Measurements from ENCODE around the gene GNAI3. TPM values are rescaled to one million over a fixed set of nuclear protein-coding genes. Genes with fewer than 3 reads are reported as not detected.
"Not testable (repeated sequence)": the region's sequence is repeated elsewhere in the genome, so short reads cannot be mapped to it uniquely, and the experiment has no call there.

Gene GNAI3
- total RNA-seq, 1 donor from 2014 or later = 4.9 TPM

- TF ChIP-seq POLR2A (IDR thresholded peaks at IDR 0.05) (no peak), CTCF (IDR thresholded peaks at IDR 0.05) (no peak), POLR2AphosphoS5 (IDR thresholded peaks at IDR 0.05; ENCODE audit: insufficient read depth in 1 of 2, low read depth in 1 of 2) (no peak)
- intact Hi-C loops (cut with DNase I) = no loop called here
- Histone ChIP-seq H3K27me3 (no peaks in the 10 kb centered on the region), H3K36me3 (peaks cover 0 to 4% of the 10 kb centered on the region in 2 donors), H3K27ac (no peak overlapping the region), H3K9me3 (no peaks in the 10 kb centered on the region), H3K4me1 (peaks cover 20% of the 10 kb centered on the region), H3K4me3 (no peak overlapping the region)
- peak in 1 of 2 donors; percentile 77 for DNase-seq (ENCODE audit: extremely low spot score in 2 of 2)
Measured at GRCh38 chr1:109659145-109659544, 110.7 kb downstream of the GNAI3 start.

GRCh38 chr1:109659997-109660690 is 111.7 kb downstream of the GNAI3 start:
- H3K27me3 ChIP-seq = no peaks in the 10 kb centered on the region
- no peaks in the 10 kb centered on the region for H3K9me3 ChIP-seq
- intact Hi-C loops (cut with DNase I) = no loop called here
- TF ChIP-seq POLR2AphosphoS5 (IDR thresholded peaks at IDR 0.05; ENCODE audit: insufficient read depth in 1 of 2, low read depth in 1 of 2) (no peak), POLR2A (IDR thresholded peaks at IDR 0.05) (no peak), CTCF (IDR thresholded peaks at IDR 0.05) (no peak)
- peaks cover 14% of the 10 kb centered on the region for H3K4me1 ChIP-seq
- no peak overlapping the region for H3K27ac ChIP-seq
- H3K36me3 ChIP-seq = peaks cover 0 to 4% of the 10 kb centered on the region in 2 donors
- no peak for DNase-seq (ENCODE audit: extremely low spot score in 2 of 2)
- H3K4me3 ChIP-seq = no peak overlapping the region

GRCh38 chr1:109660691-109661026 is 112.2 kb downstream of the GNAI3 start:
- H3K36me3 ChIP-seq; H3K9me3 ChIP-seq; DNase-seq (ENCODE audit: extremely low spot score in 2 of 2); intact Hi-C loops (cut with DNase I); H3K27me3 ChIP-seq; H3K4me3 ChIP-seq; H3K27ac ChIP-seq; H3K4me1 ChIP-seq: not testable (repeated sequence)

GRCh38 chr1:109661391-109661790 is 113.0 kb downstream of the GNAI3 start:
- Histone ChIP-seq H3K36me3 (peaks cover 0 to 4% of the 10 kb centered on the region in 2 donors), H3K9me3 (no peaks in the 10 kb centered on the region), H3K27ac (no peak overlapping the region), H3K4me3 (no peak overlapping the region), H3K4me1 (peaks cover 5% of the 10 kb centered on the region), H3K27me3 (no peaks in the 10 kb centered on the region)
- TF ChIP-seq CTCF (IDR thresholded peaks at IDR 0.05) (no peak), POLR2A (IDR thresholded peaks at IDR 0.05) (no peak), POLR2AphosphoS5 (IDR thresholded peaks at IDR 0.05; ENCODE audit: insufficient read depth in 1 of 2, low read depth in 1 of 2) (no peak)
- DNase-seq (ENCODE audit: extremely low spot score in 2 of 2) = no peak
- intact Hi-C loops (cut with DNase I) = no loop called here

GRCh38 chr1:109664671-109665070 is 116.3 kb downstream of the GNAI3 start:
- Histone ChIP-seq H3K36me3 (peaks cover 0 to under 1% of the 10 kb centered on the region in 2 donors), H3K4me3 (no peak overlapping the region), H3K27me3 (no peaks in the 10 kb centered on the region), H3K9me3 (no peaks in the 10 kb centered on the region), H3K27ac (no peak overlapping the region), H3K4me1 (peaks cover 5% of the 10 kb centered on the region)
- no peak for DNase-seq (ENCODE audit: extremely low spot score in 2 of 2)
- no peak for TF ChIP-seq POLR2A (IDR thresholded peaks at IDR 0.05)
- no peak for TF ChIP-seq CTCF (IDR thresholded peaks at IDR 0.05)
- no peak for TF ChIP-seq POLR2AphosphoS5 (IDR thresholded peaks at IDR 0.05; ENCODE audit: insufficient read depth in 1 of 2, low read depth in 1 of 2)
- intact Hi-C loops (cut with DNase I) = no loop called here

All from vagina (tissue), 2 donors.